ENCODE data around the gene HIBADH.

HIBADH gene

GRCh38 chr7:27501001-27501400, 161.7 kb downstream of the HIBADH start:
- H2BK5ac ChIP-seq (ENCODE audit: low read depth, low read length, poor library complexity, severe bottlenecking): no peak overlapping the region
- H3K9ac ChIP-seq (ENCODE audit: low read length): no peak overlapping the region
- H2AK5ac ChIP-seq (ENCODE audit: low read length, severe bottlenecking): no peak overlapping the region
- H4K91ac ChIP-seq (ENCODE audit: low read length): no peak overlapping the region
- no peaks in the 10 kb centered on the region for H3K36me3 ChIP-seq (ENCODE audit: control insufficient read depth in 1 of 2, insufficient read depth in 2 of 2, low read depth in 1 of 2, low read length in 2 of 2)
- H3K23ac ChIP-seq (ENCODE audit: low read length in 2 of 2): no peak overlapping the region
- H2AFZ ChIP-seq (ENCODE audit: low read depth, low read length): no peak overlapping the region
- no peaks in the 10 kb centered on the region for H3K79me1 ChIP-seq (replicated peaks; ENCODE audit: low read length, poor library complexity, severe bottlenecking)
- H3K14ac ChIP-seq (ENCODE audit: low read length in 2 of 2): no peak overlapping the region
- H3K4me1 ChIP-seq (ENCODE audit: control insufficient read depth, insufficient read depth, low read depth, low read length): no peaks in the 10 kb centered on the region
- no peaks in the 10 kb centered on the region for H3K9me3 ChIP-seq (ENCODE audit: control insufficient read depth, low read length)
- no peaks in the 10 kb centered on the region for H3K27me3 ChIP-seq (ENCODE audit: control insufficient read depth in 1 of 2, insufficient read depth in 1 of 2, low read length in 2 of 2)
- H2BK120ac ChIP-seq (ENCODE audit: low read depth, low read length): no peak overlapping the region
- no peak overlapping the region for H4K8ac ChIP-seq (ENCODE audit: low read length)
- no peak overlapping the region for H3K4me3 ChIP-seq (ENCODE audit: insufficient read depth in 1 of 2, low read depth in 1 of 2, low read length in 2 of 2)
- H3K18ac ChIP-seq (ENCODE audit: low read depth in 1 of 2, low read length in 2 of 2): no peak overlapping the region
- WGBS: 86% methylated on average over 6 of the region's 6 CpGs
- DNase-seq: no peak
- no peak overlapping the region for H3K4me2 ChIP-seq (ENCODE audit: low read length, poor library complexity, severe bottlenecking)
- H3K27ac ChIP-seq (ENCODE audit: low read length, poor library complexity, severe bottlenecking): no peak overlapping the region
- H2BK12ac ChIP-seq (ENCODE audit: low read length in 2 of 2): no peak overlapping the region
- no peak overlapping the region for H3K4ac ChIP-seq (ENCODE audit: low read depth in 1 of 2, low read length in 2 of 2)
- H2BK15ac ChIP-seq (ENCODE audit: low read depth, poor library complexity, severe bottlenecking): no peak overlapping the region

- Histone ChIP-seq H3K4ac (ENCODE audit: low read depth in 1 of 2, low read length in 2 of 2) (no peak overlapping the region), H3K27me3 (ENCODE audit: control insufficient read depth in 1 of 2, insufficient read depth in 1 of 2, low read length in 2 of 2) (peaks cover 10 to 14% of the 10 kb centered on the region in 2 experiments), H2BK120ac (ENCODE audit: low read depth, low read length) (no peak overlapping the region), H3K79me1 (replicated peaks; ENCODE audit: low read length, poor library complexity, severe bottlenecking) (no peaks in the 10 kb centered on the region), H3K23ac (ENCODE audit: low read length in 2 of 2) (no peak overlapping the region), H3K27ac (ENCODE audit: low read length, poor library complexity, severe bottlenecking) (no peak overlapping the region), H4K91ac (ENCODE audit: low read length) (no peak overlapping the region), H2AFZ (ENCODE audit: low read depth, low read length) (no peak overlapping the region), H3K4me1 (ENCODE audit: control insufficient read depth, insufficient read depth, low read depth, low read length) (no peaks in the 10 kb centered on the region), H2BK15ac (ENCODE audit: low read depth, poor library complexity, severe bottlenecking) (no peak overlapping the region), H3K4me2 (ENCODE audit: low read length, poor library complexity, severe bottlenecking) (no peak overlapping the region), H3K14ac (ENCODE audit: low read length in 2 of 2) (no peak overlapping the region), H3K9me3 (ENCODE audit: control insufficient read depth, low read length) (peaks cover 15% of the 10 kb centered on the region), H2BK12ac (ENCODE audit: low read length in 2 of 2) (no peak overlapping the region), H3K36me3 (ENCODE audit: control insufficient read depth in 1 of 2, insufficient read depth in 2 of 2, low read depth in 1 of 2, low read length in 2 of 2) (no peaks in the 10 kb centered on the region), H4K8ac (ENCODE audit: low read length) (no peak overlapping the region), H3K9ac (ENCODE audit: low read length) (no peak overlapping the region), H3K4me3 (ENCODE audit: insufficient read depth in 1 of 2, low read depth in 1 of 2, low read length in 2 of 2) (no peak overlapping the region), H3K18ac (ENCODE audit: low read depth in 1 of 2, low read length in 2 of 2) (no peak overlapping the region), H2AK5ac (ENCODE audit: low read length, severe bottlenecking) (no peak overlapping the region), H2BK5ac (ENCODE audit: low read depth, low read length, poor library complexity, severe bottlenecking) (no peak overlapping the region)
- WGBS: 88% methylated on average over 11 of the region's 11 CpGs
- DNase-seq: no peak
Measured at GRCh38 chr7:27492224-27492623, 170.5 kb downstream of the HIBADH start.

- no peak overlapping the region for H3K18ac ChIP-seq (ENCODE audit: low read depth in 1 of 2, low read length in 2 of 2)
- no peak overlapping the region for H3K23ac ChIP-seq (ENCODE audit: low read length in 2 of 2)
- H2BK5ac ChIP-seq (ENCODE audit: low read depth, low read length, poor library complexity, severe bottlenecking): no peak overlapping the region
- 93% methylated on average over 21 of the region's 21 CpGs for WGBS
- H3K4me1 ChIP-seq (ENCODE audit: control insufficient read depth, insufficient read depth, low read depth, low read length): no peaks in the 10 kb centered on the region
- DNase-seq: no peak
- H3K4me2 ChIP-seq (ENCODE audit: low read length, poor library complexity, severe bottlenecking): no peak overlapping the region
- H2AK5ac ChIP-seq (ENCODE audit: low read length, severe bottlenecking): no peak overlapping the region
- H3K27ac ChIP-seq (ENCODE audit: low read length, poor library complexity, severe bottlenecking): no peak overlapping the region
- no peak overlapping the region for H3K14ac ChIP-seq (ENCODE audit: low read length in 2 of 2)
- no peaks in the 10 kb centered on the region for H3K79me1 ChIP-seq (replicated peaks; ENCODE audit: low read length, poor library complexity, severe bottlenecking)
- no peak overlapping the region for H4K91ac ChIP-seq (ENCODE audit: low read length)
- H2AFZ ChIP-seq (ENCODE audit: low read depth, low read length): no peak overlapping the region
- no peak overlapping the region for H2BK12ac ChIP-seq (ENCODE audit: low read length in 2 of 2)
- no peak overlapping the region for H4K8ac ChIP-seq (ENCODE audit: low read length)
- no peak overlapping the region for H3K9ac ChIP-seq (ENCODE audit: low read length)
- H3K27me3 ChIP-seq (ENCODE audit: control insufficient read depth in 1 of 2, insufficient read depth in 1 of 2, low read length in 2 of 2): peaks cover 13 to 14% of the 10 kb centered on the region in 2 experiments
- H3K4ac ChIP-seq (ENCODE audit: low read depth in 1 of 2, low read length in 2 of 2): no peak overlapping the region
- peaks cover 15% of the 10 kb centered on the region for H3K9me3 ChIP-seq (ENCODE audit: control insufficient read depth, low read length)
- H3K36me3 ChIP-seq (ENCODE audit: control insufficient read depth in 1 of 2, insufficient read depth in 2 of 2, low read depth in 1 of 2, low read length in 2 of 2): no peaks in the 10 kb centered on the region
- H2BK15ac ChIP-seq (ENCODE audit: low read depth, poor library complexity, severe bottlenecking): no peak overlapping the region
- no peak overlapping the region for H2BK120ac ChIP-seq (ENCODE audit: low read depth, low read length)
- no peak overlapping the region for H3K4me3 ChIP-seq (ENCODE audit: insufficient read depth in 1 of 2, low read depth in 1 of 2, low read length in 2 of 2)
Measured at GRCh38 chr7:27491534-27491933, 171.1 kb downstream of the HIBADH start.

- Histone ChIP-seq H3K4me3 (ENCODE audit: insufficient read depth in 1 of 2, low read depth in 1 of 2, low read length in 2 of 2) (no peak overlapping the region), H2BK120ac (ENCODE audit: low read depth, low read length) (no peak overlapping the region), H2BK12ac (ENCODE audit: low read length in 2 of 2) (no peak overlapping the region), H3K27me3 (ENCODE audit: control insufficient read depth in 1 of 2, insufficient read depth in 1 of 2, low read length in 2 of 2) (peaks cover 13 to 14% of the 10 kb centered on the region in 2 experiments), H3K36me3 (ENCODE audit: control insufficient read depth in 1 of 2, insufficient read depth in 2 of 2, low read depth in 1 of 2, low read length in 2 of 2) (no peaks in the 10 kb centered on the region), H2BK5ac (ENCODE audit: low read depth, low read length, poor library complexity, severe bottlenecking) (no peak overlapping the region), H3K9me3 (ENCODE audit: control insufficient read depth, low read length) (peaks cover 8% of the 10 kb centered on the region), H3K27ac (ENCODE audit: low read length, poor library complexity, severe bottlenecking) (no peak overlapping the region), H2AFZ (ENCODE audit: low read depth, low read length) (no peak overlapping the region), H3K4me2 (ENCODE audit: low read length, poor library complexity, severe bottlenecking) (no peak overlapping the region), H4K91ac (ENCODE audit: low read length) (no peak overlapping the region), H3K4me1 (ENCODE audit: control insufficient read depth, insufficient read depth, low read depth, low read length) (no peaks in the 10 kb centered on the region), H3K14ac (ENCODE audit: low read length in 2 of 2) (no peak overlapping the region), H3K4ac (ENCODE audit: low read depth in 1 of 2, low read length in 2 of 2) (no peak overlapping the region), H3K9ac (ENCODE audit: low read length) (no peak overlapping the region), H2BK15ac (ENCODE audit: low read depth, poor library complexity, severe bottlenecking) (no peak overlapping the region), H3K23ac (ENCODE audit: low read length in 2 of 2) (no peak overlapping the region), H3K18ac (ENCODE audit: low read depth in 1 of 2, low read length in 2 of 2) (no peak overlapping the region), H3K79me1 (replicated peaks; ENCODE audit: low read length, poor library complexity, severe bottlenecking) (no peaks in the 10 kb centered on the region), H4K8ac (ENCODE audit: low read length) (no peak overlapping the region), H2AK5ac (ENCODE audit: low read length, severe bottlenecking) (no peak overlapping the region)
- DNase-seq: no peak
- 78% methylated on average over 8 of the region's 8 CpGs for WGBS
Measured at GRCh38 chr7:27487509-27487908, 175.2 kb downstream of the HIBADH start.

Data from mesenchymal stem cell (in vitro differentiated cells and primary cell).